ENCODE data around the gene ARHGDIB.

Gene ARHGDIB

GRCh38 chr12:14986449-14986848, 25.0 kb upstream of the ARHGDIB start:
- no peak for TF ChIP-seq CTCF (IDR thresholded peaks at IDR 0.05; ENCODE audit: borderline replicate concordance, control extremely low read depth, extremely low read depth, insufficient read depth, missing control alignments)
- in situ Hi-C loops (cut with MboI; ENCODE audit: low sequenced_read_pairs, unreplicated experiment) = loop anchor here (25.0 kb wide), 1 partner anchor 749 kb away; no protein-coding TSS in a partner anchor
- DNase-seq (ENCODE audit: low spot score) = no peak

GRCh38 chr12:14984766-14985285, 23.4 kb upstream of the ARHGDIB start:
- no peak for TF ChIP-seq CTCF (IDR thresholded peaks at IDR 0.05; ENCODE audit: borderline replicate concordance, control extremely low read depth, extremely low read depth, insufficient read depth, missing control alignments)
- in situ Hi-C loops (cut with MboI; ENCODE audit: low sequenced_read_pairs, unreplicated experiment) = loop anchor here (25.0 kb wide), 1 partner anchor 748 kb away; no protein-coding TSS in a partner anchor
- DNase-seq (ENCODE audit: low spot score) = no peak

GRCh38 chr12:14984036-14984435, 22.6 kb upstream of the ARHGDIB start:
- no peak for TF ChIP-seq CTCF (IDR thresholded peaks at IDR 0.05; ENCODE audit: borderline replicate concordance, control extremely low read depth, extremely low read depth, insufficient read depth, missing control alignments)
- no peak for DNase-seq (ENCODE audit: low spot score)
- in situ Hi-C loops (cut with MboI; ENCODE audit: low sequenced_read_pairs, unreplicated experiment) = loop anchor here (25.0 kb wide), 1 partner anchor 747 kb away; no protein-coding TSS in a partner anchor

GRCh38 chr12:14982991-14983390, 21.6 kb upstream of the ARHGDIB start:
- in situ Hi-C loops (cut with MboI; ENCODE audit: low sequenced_read_pairs, unreplicated experiment) = loop anchor here (25.0 kb wide), 1 partner anchor 746 kb away; no protein-coding TSS in a partner anchor
- no peak for TF ChIP-seq CTCF (IDR thresholded peaks at IDR 0.05; ENCODE audit: borderline replicate concordance, control extremely low read depth, extremely low read depth, insufficient read depth, missing control alignments)
- DNase-seq (ENCODE audit: low spot score) = no peak

GRCh38 chr12:14982562-14982961, 21.2 kb upstream of the ARHGDIB start:
- no peak for DNase-seq (ENCODE audit: low spot score)
- no peak for TF ChIP-seq CTCF (IDR thresholded peaks at IDR 0.05; ENCODE audit: borderline replicate concordance, control extremely low read depth, extremely low read depth, insufficient read depth, missing control alignments)
- in situ Hi-C loops (cut with MboI; ENCODE audit: low sequenced_read_pairs, unreplicated experiment) = loop anchor here (25.0 kb wide), 1 partner anchor 745 kb away; no protein-coding TSS in a partner anchor

GRCh38 chr12:14981049-14981448, 19.6 kb upstream of the ARHGDIB start:
- in situ Hi-C loops (cut with MboI; ENCODE audit: low sequenced_read_pairs, unreplicated experiment) = loop anchor here (25.0 kb wide), 1 partner anchor 744 kb away; no protein-coding TSS in a partner anchor
- TF ChIP-seq CTCF (IDR thresholded peaks at IDR 0.05; ENCODE audit: borderline replicate concordance, control extremely low read depth, extremely low read depth, insufficient read depth, missing control alignments) = no peak
- no peak for DNase-seq (ENCODE audit: low spot score)
